Stomach smooth muscle (tissue), 2 donors: ENCODE measurements around the gene KRT86.
"Not testable (repeated sequence)": the region's sequence is repeated elsewhere in the genome, so short reads cannot be mapped to it uniquely, and the experiment has no call there.

ENCODE experiments used
- H3K27ac ChIP-seq: one replicate; pipeline ENCODE4 v1.7.0; 2013; ENCODE audit warnings: mild to moderate bottlenecking, low read length, inconsistent platforms
- H3K27me3 ChIP-seq, 2 donors: one replicate each; pipeline ENCODE4 v1.7.0; 2013; ENCODE audit warnings: low read length in 2 of 2; ENCODE audit not compliant: insufficient read depth in 2 of 2, control insufficient read depth in 1 of 2
- H3K36me3 ChIP-seq, 2 donors: one replicate each; pipeline ENCODE4 v1.7.0; 2013; ENCODE audit warnings: low read length in 2 of 2; ENCODE audit not compliant: control insufficient read depth in 2 of 2, insufficient read depth in 2 of 2
- H3K4me1 ChIP-seq: one replicate; pipeline ENCODE4 v1.7.0; 2013; ENCODE audit warnings: low read length; ENCODE audit not compliant: control insufficient read depth, insufficient read depth
- H3K4me3 ChIP-seq, 2 donors: one replicate each; pipeline ENCODE4 v1.7.0; 2013; ENCODE audit warnings: low read length in 2 of 2
- H3K9ac ChIP-seq, 2 donors: one replicate each; pipeline ENCODE4 v1.7.0; 2013; ENCODE audit warnings: low read length in 2 of 2, mild to moderate bottlenecking in 1 of 2
- H3K9me3 ChIP-seq, 2 donors: one replicate each; pipeline ENCODE4 v1.7.0; 2013; ENCODE audit warnings: low read length in 2 of 2; ENCODE audit not compliant: control insufficient read depth in 2 of 2
- donor health status: healthy.
- donor health status: Pancreatic carcinoma.

The KRT86 gene

DNA sequence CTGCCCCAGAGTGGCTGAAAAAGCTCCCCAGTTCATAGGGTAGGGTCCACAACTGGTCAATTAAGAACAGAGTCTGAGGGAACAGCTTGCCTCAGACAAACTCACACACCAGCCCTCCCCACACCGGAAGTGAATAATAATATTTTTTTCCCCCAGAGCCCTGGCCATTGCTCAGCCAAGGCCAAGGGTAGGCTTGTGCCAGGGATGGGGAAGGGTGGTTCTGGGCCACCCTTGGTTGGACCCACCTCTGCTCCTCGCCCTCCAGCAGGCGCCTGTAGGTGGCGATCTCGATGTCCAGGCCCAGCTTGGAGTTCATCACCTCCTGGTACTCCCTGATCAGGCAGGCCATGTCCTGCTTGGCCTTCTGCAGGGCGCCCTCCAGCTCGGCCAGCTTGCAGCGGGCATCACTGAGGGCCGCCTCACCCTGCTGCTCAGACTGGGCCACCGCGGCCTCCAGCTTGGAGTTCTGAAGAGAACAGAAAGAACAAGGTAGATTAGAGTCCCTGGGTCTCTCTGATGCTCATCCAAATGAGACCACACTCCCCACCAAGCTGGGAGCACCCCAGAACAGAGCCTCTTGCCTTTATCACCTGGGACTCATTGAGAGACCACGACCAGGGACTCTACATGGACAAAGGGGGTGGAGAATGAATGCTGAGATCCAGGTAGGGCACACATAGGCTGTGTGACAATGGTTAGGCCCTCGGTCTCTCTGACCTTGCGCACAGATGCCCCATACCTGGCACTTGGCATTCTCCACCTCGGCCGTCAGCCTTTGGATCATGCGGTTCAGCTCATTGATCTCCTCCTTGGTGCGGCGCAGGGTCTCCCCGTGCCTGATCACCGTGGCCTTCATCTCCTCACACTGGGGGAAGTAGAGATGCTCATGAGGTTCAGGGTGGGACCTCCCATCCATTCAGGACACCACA, 12.7 kb downstream of the KRT86 start:
- H3K36me3 ChIP-seq, H3K4me3 ChIP-seq, H3K27me3 ChIP-seq, H3K27ac ChIP-seq, H3K9ac ChIP-seq, H3K9me3 ChIP-seq, H3K4me1 ChIP-seq: not testable (repeated sequence)

GRCh38 chr12:52287816-52288805, 13.7 kb downstream of the KRT86 start:
- not testable (repeated sequence) for H3K36me3 ChIP-seq, H3K4me3 ChIP-seq, H3K9me3 ChIP-seq, H3K9ac ChIP-seq, H3K27me3 ChIP-seq, H3K27ac ChIP-seq, H3K4me1 ChIP-seq

DNA sequence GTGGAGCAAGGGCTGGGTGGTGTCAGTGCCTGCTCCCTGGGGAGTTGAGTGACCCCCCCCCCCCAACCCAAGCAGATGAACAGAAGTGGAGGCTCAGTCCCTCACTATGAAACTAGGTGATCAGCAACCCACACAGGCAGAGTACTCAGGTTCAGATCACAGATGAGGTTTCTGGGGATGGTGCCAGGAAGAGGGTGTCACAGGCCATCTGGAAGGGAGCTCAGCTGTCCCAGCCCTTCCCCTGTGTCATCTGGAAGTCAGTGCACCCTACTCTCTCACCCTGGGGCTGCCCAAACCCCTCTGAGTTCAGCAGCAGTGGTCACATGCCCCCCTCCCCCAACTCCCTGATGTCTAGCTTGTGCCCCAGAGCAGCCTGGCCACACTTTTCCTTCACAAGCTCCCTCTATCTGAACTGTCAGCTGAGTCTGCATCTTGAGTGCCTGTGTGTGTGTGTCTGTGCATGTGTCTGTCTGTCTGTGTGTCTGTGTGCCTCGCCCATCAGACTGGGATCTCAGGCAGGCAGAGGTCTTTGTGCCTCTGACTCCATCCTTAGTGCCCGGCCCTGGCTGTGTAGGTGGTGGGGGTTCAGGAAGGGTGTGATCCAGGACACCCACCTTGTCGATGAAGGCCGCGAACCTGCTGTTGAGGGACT, 16.2 kb downstream of the KRT86 start:
- H3K4me1 ChIP-seq, H3K27ac ChIP-seq, H3K4me3 ChIP-seq, H3K27me3 ChIP-seq, H3K36me3 ChIP-seq, H3K9ac ChIP-seq, H3K9me3 ChIP-seq: not testable (repeated sequence)

GRCh38 chr12:52291267-52291935, 17.0 kb downstream of the KRT86 start, which contains the start of gene KRT81:
KRT81 (minus strand) TSS chr12:52291534; CDS start chr12:52291465, 69 bp downstream.
- Histone ChIP-seq H3K9me3 (no peaks in the 10 kb centered on the region), H3K27me3 (no peaks in the 10 kb centered on the region), H3K4me1 (no peaks in the 10 kb centered on the region), H3K27ac (no peak within 1 kb of the TSS), H3K4me3 (no peak within 1 kb of the TSS), H3K36me3 (no peaks in the 10 kb centered on the region), H3K9ac (no peak within 1 kb of the TSS)

GRCh38 chr12:52293926-52294325, 19.5 kb downstream of the KRT86 start:
- Histone ChIP-seq H3K27me3 (no peaks in the 10 kb centered on the region), H3K9me3 (no peaks in the 10 kb centered on the region), H3K27ac (no peak overlapping the region), H3K4me1 (no peaks in the 10 kb centered on the region), H3K36me3 (no peaks in the 10 kb centered on the region), H3K9ac (no peak overlapping the region), H3K4me3 (no peak overlapping the region)

DNA sequence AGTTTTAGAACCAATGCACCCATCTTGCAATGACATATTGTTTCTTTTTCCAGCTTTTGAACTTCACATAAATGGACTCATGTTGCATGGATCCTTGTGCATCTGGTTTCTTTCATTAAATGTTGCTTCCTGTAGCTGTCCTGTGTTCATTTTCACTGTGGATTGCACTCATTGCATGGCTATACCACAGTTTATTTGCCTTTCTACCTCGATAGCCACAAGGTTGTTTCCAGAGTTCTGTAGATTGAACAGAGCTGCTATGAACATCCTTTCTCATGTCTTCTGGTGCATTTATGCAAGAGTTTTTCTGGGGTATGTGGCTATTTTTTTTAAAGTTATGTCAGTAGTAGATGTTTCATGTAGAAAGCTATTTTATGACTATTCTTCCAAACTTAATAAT, 20.4 kb downstream of the KRT86 start:
- Histone ChIP-seq H3K9ac (no peak overlapping the region), H3K27me3 (no peaks in the 10 kb centered on the region), H3K36me3 (no peaks in the 10 kb centered on the region), H3K4me1 (no peaks in the 10 kb centered on the region), H3K27ac (no peak overlapping the region), H3K4me3 (no peak overlapping the region), H3K9me3 (no peaks in the 10 kb centered on the region)

DNA sequence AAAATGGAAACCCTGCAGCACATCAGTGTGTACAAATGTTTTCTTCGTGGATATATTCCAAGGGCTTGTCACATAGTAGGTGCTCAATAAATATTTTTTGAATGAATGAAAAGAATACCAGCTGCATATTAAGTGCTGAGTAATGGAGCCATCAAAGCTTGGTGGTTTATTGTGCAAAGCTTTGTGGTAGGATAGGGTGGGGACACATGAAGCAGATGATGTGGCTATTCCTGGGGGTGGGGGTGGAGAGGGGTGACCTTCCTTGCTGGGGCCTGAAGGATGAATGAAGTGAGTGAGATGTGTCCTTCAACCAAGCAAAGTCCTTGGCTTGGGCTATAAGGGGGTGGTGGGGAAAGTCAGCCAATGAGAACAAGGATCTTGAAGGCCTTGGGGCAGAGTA, 21.2 kb downstream of the KRT86 start:
- H3K27ac ChIP-seq: no peak overlapping the region
- no peak overlapping the region for H3K9ac ChIP-seq
- no peak overlapping the region for H3K4me3 ChIP-seq
- no peaks in the 10 kb centered on the region for H3K36me3 ChIP-seq
- H3K27me3 ChIP-seq: no peaks in the 10 kb centered on the region
- H3K9me3 ChIP-seq: no peaks in the 10 kb centered on the region
- no peaks in the 10 kb centered on the region for H3K4me1 ChIP-seq

DNA sequence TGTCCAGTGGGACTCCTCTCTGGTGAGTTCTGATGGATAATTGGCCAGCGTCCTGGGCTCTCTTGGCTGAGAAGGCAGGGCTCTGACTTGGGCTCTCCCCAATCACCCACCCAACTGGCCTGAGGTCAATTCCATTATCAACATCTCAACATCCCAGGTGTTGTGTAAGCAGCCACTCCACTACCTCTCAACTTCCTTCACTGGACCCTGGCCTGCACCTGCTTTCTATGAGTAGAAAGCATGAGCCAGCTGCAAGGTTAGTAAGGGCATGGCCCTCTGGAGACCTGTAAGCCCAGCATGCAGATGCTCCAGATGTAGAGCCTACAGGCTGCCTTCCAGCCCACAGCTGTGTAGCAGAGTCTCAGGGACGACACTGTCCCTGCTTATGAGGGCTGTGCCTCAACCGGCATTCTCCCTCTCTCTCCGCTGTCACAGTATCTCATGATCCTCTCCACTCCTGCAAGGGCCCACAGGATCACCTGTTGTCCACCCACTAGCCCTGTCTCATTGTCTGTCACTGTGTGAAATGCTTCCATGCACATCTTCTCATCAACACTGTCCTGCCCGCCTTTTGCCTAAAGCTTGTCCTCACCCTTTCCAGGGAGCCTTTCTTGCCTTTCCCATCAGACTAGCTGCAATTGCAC, 22.2 kb downstream of the KRT86 start:
- no peaks in the 10 kb centered on the region for H3K27me3 ChIP-seq
- H3K36me3 ChIP-seq: no peaks in the 10 kb centered on the region
- no peak overlapping the region for H3K9ac ChIP-seq
- H3K9me3 ChIP-seq: no peaks in the 10 kb centered on the region
- no peak overlapping the region for H3K27ac ChIP-seq
- no peaks in the 10 kb centered on the region for H3K4me1 ChIP-seq
- H3K4me3 ChIP-seq: no peak overlapping the region

GRCh38 chr12:52298677-52299190, 24.3 kb downstream of the KRT86 start:
- Histone ChIP-seq H3K27me3 (no peaks in the 10 kb centered on the region), H3K36me3 (no peaks in the 10 kb centered on the region), H3K9me3 (no peaks in the 10 kb centered on the region), H3K4me1 (no peaks in the 10 kb centered on the region), H3K4me3 (no peak overlapping the region), H3K27ac (no peak overlapping the region), H3K9ac (no peak overlapping the region)
